ENCODE results near the gene SLC22A15.

SLC22A15 gene

GRCh38 chr1:116067566-116067890, 91.2 kb downstream of the SLC22A15 start:
- no peak overlapping the region for H3K4me3 ChIP-seq
- peak overlapping the region; percentile 62 to 78 for H3K27ac ChIP-seq
- no peaks in the 10 kb centered on the region for H3K9me3 ChIP-seq
- no peak for TF ChIP-seq CTCF (IDR thresholded peaks at IDR 0.05)
- no peaks in the 10 kb centered on the region for H3K27me3 ChIP-seq
- peak; percentile 68 to 71 for DNase-seq
- peaks cover 0 to 35% (median 7%) of the 10 kb centered on the region in 4 donors for H3K4me1 ChIP-seq
- peaks cover 0 to 9% (median 5%) of the 10 kb centered on the region in 3 donors for H3K36me3 ChIP-seq
- intact Hi-C loops (cut with DNase I; ENCODE audit: low total_unique reads), result no loop called here

GRCh38 chr1:116075575-116075974, 99.3 kb downstream of the SLC22A15 start:
- H3K27me3 ChIP-seq, result no peaks in the 10 kb centered on the region
- H3K4me3 ChIP-seq, result no peak overlapping the region
- no peaks in the 10 kb centered on the region for H3K9me3 ChIP-seq
- intact Hi-C loops (cut with DNase I; ENCODE audit: low total_unique reads), result no loop called here
- no peak overlapping the region for H3K27ac ChIP-seq
- no peak for TF ChIP-seq CTCF (IDR thresholded peaks at IDR 0.05)
- peaks cover 0 to 8% (median 5%) of the 10 kb centered on the region in 3 donors for H3K36me3 ChIP-seq
- no peak for DNase-seq
- H3K4me1 ChIP-seq, result no peaks in the 10 kb centered on the region

GRCh38 chr1:116075990-116076389, 99.7 kb downstream of the SLC22A15 start:
- intact Hi-C loops (cut with DNase I; ENCODE audit: low total_unique reads), result no loop called here
- H3K4me1 ChIP-seq, result no peaks in the 10 kb centered on the region
- H3K9me3 ChIP-seq, result no peaks in the 10 kb centered on the region
- no peaks in the 10 kb centered on the region for H3K27me3 ChIP-seq
- no peak overlapping the region for H3K27ac ChIP-seq
- no peak for TF ChIP-seq CTCF (IDR thresholded peaks at IDR 0.05)
- no peak overlapping the region for H3K4me3 ChIP-seq
- no peak for DNase-seq
- H3K36me3 ChIP-seq, result peaks cover 0 to 8% (median 5%) of the 10 kb centered on the region in 3 donors

GRCh38 chr1:116076831-116077230, 100.5 kb downstream of the SLC22A15 start:
- Histone ChIP-seq H3K27me3 (no peaks in the 10 kb centered on the region), H3K9me3 (no peaks in the 10 kb centered on the region), H3K4me1 (no peaks in the 10 kb centered on the region), H3K4me3 (no peak overlapping the region), H3K27ac (no peak overlapping the region), H3K36me3 (peaks cover 0 to 8% (median 5%) of the 10 kb centered on the region in 3 donors)
- no peak for DNase-seq
- intact Hi-C loops (cut with DNase I; ENCODE audit: low total_unique reads), result no loop called here
- TF ChIP-seq CTCF (IDR thresholded peaks at IDR 0.05), result no peak

- no peak for DNase-seq
- Histone ChIP-seq H3K36me3 (peaks cover 0 to 3% (median 0%) of the 10 kb centered on the region in 3 donors), H3K27ac (no peak overlapping the region), H3K27me3 (no peaks in the 10 kb centered on the region), H3K4me1 (no peaks in the 10 kb centered on the region), H3K9me3 (no peaks in the 10 kb centered on the region), H3K4me3 (no peak overlapping the region)
- intact Hi-C loops (cut with DNase I; ENCODE audit: low total_unique reads), result no loop called here
- no peak for TF ChIP-seq CTCF (IDR thresholded peaks at IDR 0.05)
Measured at GRCh38 chr1:116078699-116079223, 102.4 kb downstream of the SLC22A15 start.

GRCh38 chr1:116087628-116088027, 111.3 kb downstream of the SLC22A15 start:
- no peak for DNase-seq
- no peak for TF ChIP-seq CTCF (IDR thresholded peaks at IDR 0.05)
- peaks cover 0 to 14% (median 0%) of the 10 kb centered on the region in 3 donors for H3K36me3 ChIP-seq
- H3K4me1 ChIP-seq, result no peaks in the 10 kb centered on the region
- no peaks in the 10 kb centered on the region for H3K27me3 ChIP-seq
- no peak overlapping the region for H3K4me3 ChIP-seq
- peaks cover 0 to 26% (median 0%) of the 10 kb centered on the region in 3 donors for H3K9me3 ChIP-seq
- no peak overlapping the region for H3K27ac ChIP-seq
- intact Hi-C loops (cut with DNase I; ENCODE audit: low total_unique reads), result no loop called here
